NCI-H1694 (cell line): Measurements from ENCODE around the gene APCDD1.
"Not testable (repeated sequence)": the region's sequence is repeated elsewhere in the genome, so short reads cannot be mapped to it uniquely, and the experiment has no call there.

Source experiments
- DNase-seq: peaks from one replicate; lab custom pipeline; 2025; lab: John Stamatoyannopoulos, UW

Gene APCDD1

GRCh38 chr18:10490401-10491165 is 36.1 kb downstream of the APCDD1 start:
- no peak for DNase-seq

DNA sequence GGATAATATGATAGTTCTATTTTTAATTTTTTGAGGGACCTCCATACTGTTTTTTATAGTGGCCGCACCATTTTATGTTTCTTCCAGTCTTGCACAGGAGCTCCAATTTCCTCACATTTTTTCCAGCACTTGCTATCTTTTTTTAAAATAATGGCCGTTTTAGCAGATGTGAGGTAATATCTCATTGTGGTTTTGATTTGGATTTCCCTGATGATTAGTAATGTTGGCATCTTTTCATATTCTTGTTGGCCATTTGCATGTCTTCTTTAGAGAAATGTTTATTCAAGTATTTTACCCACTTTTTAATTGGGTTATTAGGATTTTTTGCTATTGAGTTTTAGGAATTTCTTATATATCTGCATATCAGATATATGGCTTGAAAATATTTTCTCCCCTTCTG is 41.5 kb downstream of the APCDD1 start:
- no peak for DNase-seq

DNA sequence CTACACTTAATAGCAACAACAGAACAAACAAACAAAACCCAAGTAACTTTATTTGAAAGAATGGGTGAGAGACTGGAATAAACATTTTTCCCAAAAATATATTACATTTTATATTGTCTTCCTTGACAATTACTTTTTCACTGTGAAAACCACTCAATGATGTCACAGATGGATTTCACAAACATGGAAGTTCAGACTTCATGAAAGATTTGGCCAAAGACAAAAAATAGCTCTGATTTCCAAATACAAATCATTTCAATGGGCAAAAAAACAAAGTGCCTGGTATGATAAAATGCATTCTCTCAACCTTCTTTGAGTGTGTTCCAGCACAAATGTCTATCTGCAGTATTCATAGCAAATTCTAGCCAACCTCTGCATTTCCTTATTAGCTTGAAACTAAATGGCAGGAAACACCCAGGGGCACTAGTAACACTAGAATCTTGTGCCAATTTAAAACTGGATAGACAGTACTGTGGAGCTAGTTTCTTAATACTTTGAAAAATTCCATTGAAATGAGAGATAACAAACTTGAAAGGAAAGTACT is 42.8 kb downstream of the APCDD1 start:
- no peak for DNase-seq

DNA sequence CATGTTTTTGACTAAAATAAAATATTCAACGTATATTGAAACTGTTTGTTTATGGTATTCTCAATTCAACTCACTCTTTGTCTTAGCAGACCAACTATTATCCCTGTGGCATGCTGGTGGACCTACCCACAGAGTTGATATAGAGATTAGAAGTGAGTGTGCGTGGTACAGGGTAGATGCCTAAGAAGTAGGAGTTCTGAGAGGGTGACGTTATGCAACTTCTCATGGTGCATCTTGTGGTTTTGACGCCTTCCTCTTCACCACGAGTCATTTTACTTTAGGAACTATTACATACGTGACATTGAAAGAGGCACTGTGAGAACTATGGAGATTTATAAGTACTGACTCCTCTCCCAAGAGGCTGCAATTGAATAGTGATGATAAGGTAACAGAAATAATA is 44.8 kb downstream of the APCDD1 start:
- DNase-seq = no peak

DNA sequence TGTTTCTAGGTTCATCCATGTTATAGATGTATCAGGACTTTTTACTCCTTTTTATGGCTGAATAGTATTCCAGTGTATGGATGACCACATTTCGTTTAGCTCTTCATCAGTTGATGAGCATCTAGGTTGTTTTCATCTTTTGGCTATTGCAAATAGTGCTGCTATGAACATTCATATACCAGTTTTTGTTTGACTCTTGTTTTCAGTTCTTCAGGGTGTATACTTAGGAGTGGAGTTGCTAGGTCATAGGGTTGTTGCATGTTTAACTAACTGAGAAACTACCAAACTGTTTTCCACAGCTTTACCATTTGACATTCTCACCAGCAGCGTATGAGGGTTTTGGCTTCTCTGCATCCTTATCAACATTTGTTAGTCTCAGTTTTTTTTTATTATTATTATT is 45.6 kb downstream of the APCDD1 start:
- no peak for DNase-seq

- no peak for DNase-seq
Measured at GRCh38 chr18:10504723-10505122, 50.3 kb downstream of the APCDD1 start.

DNA sequence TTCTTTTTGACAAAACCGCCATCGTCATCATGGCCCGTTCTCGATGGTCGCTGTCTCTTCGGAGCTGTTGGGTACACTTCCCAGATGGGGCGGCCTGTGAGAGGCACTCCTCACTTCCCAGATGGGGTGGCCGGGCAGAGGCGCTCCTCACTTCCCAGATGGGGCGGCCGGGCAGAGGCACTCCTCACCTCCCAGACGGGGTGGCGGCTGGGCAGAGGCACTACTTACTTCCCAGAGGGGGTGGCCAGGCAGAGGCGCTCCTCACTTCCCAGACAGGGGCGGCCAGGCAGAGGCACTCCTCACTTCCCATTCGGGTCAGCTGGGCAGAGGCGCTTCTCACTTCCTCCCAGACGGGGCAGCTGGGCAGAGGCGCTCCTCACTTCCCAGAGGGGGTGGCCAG is 51.5 kb downstream of the APCDD1 start:
- DNase-seq = not testable (repeated sequence)

GRCh38 chr18:10508591-10508990 is 54.2 kb downstream of the APCDD1 start:
- DNase-seq = no peak

- no peak for DNase-seq
Measured at GRCh38 chr18:10511236-10511635, 56.8 kb downstream of the APCDD1 start.

GRCh38 chr18:10514082-10514481 is 59.6 kb downstream of the APCDD1 start:
- peak; percentile 78 for DNase-seq

GRCh38 chr18:10514601-10515000 is 60.2 kb downstream of the APCDD1 start:
- no peak for DNase-seq

DNA sequence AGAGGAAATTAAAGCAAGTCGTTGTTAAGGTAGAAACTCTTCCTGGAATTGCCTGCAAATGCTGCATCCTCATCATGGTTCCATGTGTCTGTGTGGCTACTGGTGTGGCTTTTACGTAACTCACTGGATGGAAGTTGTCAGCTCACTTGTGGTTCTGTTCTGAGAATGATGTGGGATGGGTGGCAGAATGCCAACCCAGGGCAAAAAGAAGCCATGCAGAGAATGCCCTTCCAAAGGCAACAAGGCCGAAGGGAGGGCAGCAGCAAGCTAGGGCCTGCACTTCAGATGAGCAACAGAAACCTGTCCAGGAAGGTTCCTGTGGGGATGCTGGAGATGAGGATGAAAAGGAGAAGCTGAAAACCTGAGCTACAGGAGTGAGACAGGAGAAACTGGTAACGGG is 61.0 kb downstream of the APCDD1 start:
- DNase-seq = no peak

DNA sequence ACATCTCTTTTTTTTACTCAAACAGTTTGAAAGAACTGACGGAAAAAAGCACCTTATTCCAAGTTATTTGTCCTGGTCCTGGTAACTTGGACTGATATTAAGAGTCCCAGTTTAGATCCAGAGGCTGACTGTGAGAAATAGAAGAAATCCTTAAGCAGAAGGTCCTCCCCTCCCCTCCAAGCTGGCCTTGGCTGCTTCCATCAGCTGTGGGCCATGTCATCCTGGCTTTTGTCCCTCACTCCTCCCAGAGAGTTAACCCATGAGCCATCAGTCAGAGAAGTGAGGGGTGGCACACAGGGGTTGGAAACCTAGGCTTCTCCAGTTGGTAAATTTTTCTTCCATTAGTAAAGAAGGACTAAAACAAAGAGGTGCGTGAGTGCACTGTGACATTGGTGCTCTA is 61.6 kb downstream of the APCDD1 start:
- no peak for DNase-seq

- no peak for DNase-seq
Measured at GRCh38 chr18:10518595-10519255, 64.3 kb downstream of the APCDD1 start.

DNA sequence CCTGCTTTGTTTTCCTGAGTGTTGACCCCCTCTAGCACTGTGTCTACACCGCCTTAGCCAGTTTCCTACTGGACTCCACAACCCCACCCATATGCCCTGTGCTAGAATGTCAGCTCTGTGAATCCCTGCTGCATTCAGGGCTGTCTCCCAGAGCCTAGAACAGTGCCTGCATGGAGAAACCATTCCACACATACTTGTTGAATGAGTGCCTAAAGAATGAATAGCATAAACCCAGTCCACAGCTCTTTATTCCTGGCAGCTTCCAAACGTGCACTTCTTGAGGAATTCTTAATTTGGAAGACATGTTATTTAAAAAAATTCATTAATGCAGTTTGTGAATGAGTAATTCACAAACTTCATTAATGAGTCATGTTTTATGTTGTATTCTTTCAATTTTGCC is 64.9 kb downstream of the APCDD1 start:
- no peak for DNase-seq

- DNase-seq = peak; percentile 88
Measured at GRCh38 chr18:10519999-10520935, 65.8 kb downstream of the APCDD1 start.

- DNase-seq = no peak
Measured at GRCh38 chr18:10521566-10521965, 67.1 kb downstream of the APCDD1 start.

DNA sequence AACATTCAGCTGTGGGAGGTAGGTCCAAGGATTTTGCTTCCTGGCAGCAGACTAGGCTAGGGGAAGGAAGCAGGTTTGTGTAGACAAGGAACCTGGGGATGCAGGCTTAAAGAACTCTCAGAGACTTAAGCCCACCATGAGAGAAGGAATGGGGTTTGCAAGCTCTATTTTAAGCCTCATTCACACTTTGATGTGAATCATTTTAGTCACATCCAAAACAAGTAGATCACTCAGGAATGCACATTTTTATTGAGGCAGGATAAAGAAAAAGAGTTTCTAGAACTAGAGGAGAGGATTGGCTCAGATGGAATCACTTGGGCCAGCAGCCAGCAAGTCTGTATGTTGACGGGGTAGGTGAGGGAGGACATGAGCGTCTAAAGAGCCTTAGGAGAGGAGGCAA is 68.1 kb downstream of the APCDD1 start:
- no peak for DNase-seq

- DNase-seq = no peak
Measured at GRCh38 chr18:10523544-10523943, 69.1 kb downstream of the APCDD1 start.

- DNase-seq = no peak
Measured at GRCh38 chr18:10524507-10525370, 70.3 kb downstream of the APCDD1 start.

DNA sequence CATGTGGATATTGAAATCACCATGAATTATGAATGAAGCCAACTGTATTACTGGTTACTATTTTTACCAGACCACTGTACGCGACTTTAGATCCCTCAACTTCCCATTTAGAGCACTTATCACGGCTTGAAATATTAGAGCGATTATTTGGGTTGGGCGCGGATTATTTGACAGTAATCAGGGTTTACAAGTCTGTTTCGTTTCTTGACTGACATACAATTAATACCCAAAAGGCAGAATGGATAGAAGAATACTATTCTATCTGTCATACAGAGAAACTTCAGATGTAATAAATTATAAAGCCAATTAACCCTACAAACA is 70.9 kb downstream of the APCDD1 start:
- no peak for DNase-seq
